Hippocampal formation (tissue), 2 donors: Measurements from ENCODE around the gene HELB.

Experiments
- DNase-seq, 2 donors: peaks; one replicate each; lab custom pipeline; 2025; lab: John Stamatoyannopoulos, UW

HELB gene

DNA sequence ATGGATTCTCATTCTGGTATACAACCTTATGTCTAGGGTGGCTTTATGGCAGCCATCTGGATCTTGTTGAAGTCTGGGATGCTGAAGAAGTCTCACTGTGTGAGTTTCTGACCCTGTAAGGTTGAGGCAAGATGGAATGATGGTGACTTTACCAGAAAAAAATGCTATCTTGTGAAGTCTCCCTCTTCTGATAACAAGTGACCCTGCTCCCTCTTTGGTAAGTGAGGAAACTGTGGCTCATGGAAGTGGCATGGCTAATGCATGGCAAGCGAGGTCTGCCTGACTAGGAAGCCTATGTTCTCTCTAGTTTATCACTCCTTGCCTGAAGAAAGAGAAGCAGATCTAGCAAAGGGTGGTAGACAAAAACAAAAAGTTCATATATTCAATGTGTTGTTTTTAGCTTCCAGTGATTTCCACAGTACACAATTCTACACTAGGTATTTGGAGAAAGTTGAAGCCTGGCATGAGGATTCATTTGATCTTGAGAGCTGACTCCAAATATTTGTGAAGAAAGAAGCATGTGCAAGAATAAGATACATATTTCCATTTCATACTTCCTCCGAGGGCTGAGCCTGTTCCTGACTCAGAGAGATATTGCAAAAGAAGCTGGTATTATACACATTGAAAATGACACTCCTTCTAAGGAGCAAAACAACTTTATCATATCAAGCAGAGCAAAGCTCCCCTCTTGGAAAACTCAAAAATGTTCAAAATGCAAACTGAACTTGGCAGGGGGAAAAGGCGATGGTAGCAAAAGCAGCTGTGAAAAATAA, 63.6 kb downstream of the HELB start:
- DNase-seq: no peak

DNA sequence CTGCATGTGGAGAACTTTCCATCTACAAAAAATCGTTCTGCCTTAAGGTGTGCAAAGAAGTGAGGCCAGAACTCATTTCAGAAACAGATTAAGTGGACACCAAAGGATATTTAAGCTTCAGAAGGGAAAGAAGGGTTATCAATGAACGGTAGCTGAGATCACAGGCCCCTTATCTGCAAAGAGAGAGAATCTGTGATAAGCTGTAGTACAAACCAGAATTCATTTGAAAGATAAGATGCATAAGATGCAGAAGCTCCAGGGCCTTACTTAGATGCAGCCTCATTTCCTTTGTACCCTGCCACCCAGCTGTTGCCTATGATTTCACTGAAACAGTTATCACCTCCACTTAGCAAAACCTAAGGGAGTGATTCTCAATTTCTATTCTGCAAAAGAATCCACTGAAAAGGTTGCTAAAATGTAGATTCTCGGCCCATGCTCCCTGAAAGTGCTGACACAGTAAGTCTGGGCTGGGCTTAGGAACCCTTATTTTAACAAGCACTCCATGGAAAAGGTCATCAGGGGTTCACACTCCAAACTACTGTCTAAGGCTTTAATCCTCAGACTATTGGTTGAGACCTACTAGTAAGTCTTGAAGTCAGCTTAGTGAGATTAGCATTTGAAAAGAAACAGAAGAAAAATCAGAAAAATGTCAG, 64.8 kb downstream of the HELB start:
- DNase-seq: no peak

DNA sequence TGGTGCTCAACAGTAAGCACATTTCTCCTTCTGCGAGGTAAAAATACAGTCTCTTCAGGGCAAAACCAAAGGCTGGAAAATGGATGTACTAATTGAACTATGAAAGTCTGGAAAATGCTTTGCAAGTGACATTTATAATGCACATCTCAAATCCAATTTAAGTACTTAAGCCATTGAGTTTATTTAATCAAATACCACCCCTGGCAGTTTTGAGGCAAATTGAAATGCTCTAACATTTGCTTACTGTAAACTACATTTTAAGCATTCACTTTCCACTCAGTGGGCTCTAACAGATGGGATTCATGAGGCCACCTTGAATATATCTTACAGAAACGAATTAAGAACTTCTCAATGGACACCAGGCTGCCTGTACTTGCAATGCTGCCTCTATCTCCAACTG, 69.7 kb downstream of the HELB start:
- DNase-seq: no peak

DNA sequence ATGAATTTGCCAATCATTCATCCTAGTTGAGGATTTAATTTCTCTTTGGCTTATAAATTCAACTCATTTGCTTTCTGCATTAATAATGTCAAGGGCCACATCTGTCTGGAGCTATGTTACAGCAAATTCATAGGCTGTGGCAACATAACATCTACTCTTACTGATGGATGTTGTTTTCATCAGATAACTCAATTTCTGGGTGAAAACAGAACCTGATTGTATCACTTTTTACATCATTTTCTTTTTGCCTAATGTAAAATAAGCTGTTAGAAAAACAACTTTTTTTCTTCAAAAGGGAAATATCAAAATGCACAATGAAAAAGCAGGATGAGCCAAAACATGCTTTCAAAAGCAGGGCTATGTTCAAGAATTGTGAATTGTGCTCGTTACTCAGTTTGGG, 73.3 kb downstream of the HELB start:
- no peak for DNase-seq

DNA sequence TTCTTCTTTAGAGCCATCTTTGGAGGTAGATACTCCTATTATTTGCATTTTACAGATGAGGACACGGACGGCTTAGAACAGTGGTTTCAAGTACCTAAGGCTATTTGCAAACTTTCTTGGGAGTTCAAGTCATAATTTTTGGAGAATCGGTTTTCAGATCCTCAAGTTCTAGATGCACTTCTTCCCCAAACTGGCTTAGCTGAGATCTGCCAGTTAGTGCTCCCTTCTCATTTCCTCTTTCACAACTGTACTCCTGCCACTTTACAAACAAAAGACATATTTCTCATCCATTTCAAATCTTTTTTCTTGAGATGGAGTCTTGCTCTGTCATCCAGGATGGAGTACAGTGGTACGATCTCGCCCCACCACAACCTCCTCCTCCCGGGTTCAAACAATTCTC, 77.3 kb downstream of the HELB start:
- DNase-seq: no peak

DNA sequence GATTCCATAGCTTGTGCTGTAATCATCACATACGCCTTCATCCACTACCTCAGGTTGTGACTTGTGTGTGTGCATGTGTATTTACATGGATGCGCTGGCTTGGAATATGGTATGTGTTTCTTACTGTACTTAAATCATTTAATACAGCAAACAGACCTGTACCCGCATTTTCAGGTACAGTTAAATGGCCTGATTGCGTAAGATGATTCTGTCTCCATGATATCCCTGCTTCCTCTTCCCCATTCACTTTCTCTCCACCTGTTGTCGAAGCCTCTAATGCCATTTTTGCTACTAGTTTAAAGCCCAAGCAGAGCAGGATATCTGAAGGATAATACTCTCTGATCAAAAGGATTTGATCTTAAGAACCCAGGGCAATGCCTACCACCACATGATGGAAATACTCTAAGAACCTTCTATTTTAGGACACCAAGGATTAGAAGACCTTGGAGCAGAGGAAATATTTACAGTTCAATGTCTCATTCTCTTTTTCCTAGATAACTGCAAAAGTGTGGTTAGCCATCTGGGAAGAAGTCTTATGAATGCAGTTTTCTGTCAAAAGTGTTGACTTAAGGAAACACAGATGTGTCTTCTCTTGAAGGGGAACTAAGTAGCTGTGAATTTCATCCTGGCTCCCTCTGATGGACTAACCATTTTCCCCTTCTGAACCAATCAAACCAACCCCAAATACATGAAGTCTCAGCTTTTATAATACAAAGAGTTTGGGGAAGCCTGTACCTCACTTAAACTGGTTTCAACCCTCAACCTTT, 78.7 kb downstream of the HELB start:
- no peak for DNase-seq

DNA sequence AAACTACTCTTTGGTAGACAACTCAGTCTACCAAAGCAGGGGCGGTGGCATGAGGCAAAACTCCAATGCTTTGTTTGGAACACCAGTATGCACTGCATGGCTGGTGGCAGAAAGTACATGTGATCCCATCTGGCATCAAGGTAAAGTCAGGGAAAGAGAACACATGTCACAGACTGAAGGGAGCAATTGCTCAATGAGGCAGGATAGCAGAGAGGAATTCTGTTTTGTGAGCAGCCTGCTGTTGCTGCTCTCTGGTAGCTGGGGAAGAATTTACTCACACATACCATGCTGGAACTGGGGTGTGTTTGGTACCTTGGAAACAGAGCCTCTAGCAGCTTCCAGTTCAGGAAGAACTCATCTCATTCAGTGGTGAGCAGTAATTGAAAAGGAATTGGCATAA, 84.8 kb downstream of the HELB start:
- no peak for DNase-seq
